ENCODE measurements around the gene MAST1.
"Not testable (repeated sequence)": the region's sequence is repeated elsewhere in the genome, so short reads cannot be mapped to it uniquely, and the experiment has no call there.

MAST1 gene

DNA sequence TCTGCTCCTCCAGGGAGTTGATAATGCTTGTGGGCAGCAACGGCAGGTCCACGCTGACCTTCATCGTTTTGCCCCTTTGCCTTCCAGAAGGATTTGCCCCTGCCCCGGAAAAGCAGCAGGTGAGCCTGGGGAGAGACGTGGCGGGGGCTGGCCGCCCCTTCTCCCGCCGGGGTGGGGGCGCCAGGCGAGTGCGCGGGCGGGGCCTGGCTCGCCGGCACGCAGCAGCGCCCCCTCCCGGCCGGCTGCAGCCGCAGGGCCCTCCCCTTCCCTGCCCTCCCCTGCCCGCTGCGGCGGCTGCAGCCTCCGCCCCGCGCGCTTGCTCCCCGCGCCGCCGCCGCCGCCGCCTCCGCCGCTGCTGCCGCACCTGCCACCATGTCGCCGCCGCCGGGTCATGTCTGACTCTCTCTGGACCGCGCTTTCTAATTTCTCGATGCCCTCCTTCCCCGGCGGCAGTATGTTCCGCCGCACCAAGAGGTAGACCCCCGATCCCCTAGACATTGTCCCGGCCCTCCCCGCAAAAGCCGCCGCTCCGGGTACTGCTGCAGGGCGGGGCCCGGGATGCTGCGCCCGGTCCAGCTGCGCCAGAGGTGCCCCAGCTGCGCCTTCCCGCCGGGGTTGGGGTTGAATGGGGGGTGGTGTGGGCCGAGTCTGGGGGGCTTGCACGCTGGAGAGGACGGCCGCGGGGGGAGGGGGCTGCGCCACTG, at the start of gene MAST1:
Gene MAST1, plus strand, starts transcription at position 334 of the 704 bp plus-strand sequence. Its CDS starts 58 bp downstream, at position 392.
- H3K4me3 ChIP-seq (ENCODE audit: low read depth, low read length), result peak within 1 kb of the TSS; percentile 27
- DNase-seq (ENCODE audit: low read depth), result no peak

DNA sequence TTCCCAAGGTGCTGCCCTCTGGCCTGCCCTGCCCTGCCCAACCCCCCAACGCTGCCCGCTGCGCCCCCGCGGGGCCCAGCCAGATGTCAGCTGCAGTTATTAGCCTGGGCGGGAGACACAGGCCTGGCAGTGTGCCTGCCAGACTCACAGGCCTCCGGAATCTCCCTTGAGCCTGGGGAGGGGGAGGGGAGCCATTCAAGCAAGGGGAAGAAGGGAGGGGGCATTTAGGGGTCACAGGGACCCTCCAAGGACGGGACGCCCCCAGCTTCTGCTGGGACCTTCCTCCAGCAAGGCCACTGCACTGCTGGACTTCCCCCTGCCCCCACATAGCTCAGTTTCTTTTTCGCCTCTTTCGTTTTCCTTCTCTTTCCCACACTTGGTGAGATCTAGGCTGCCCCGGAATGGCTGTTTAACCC, 49.6 kb upstream of the MAST1 start:
- H3K4me3 ChIP-seq (ENCODE audit: low read depth, low read length), result peak overlapping the region; percentile 90
- DNase-seq (ENCODE audit: low read depth), result no peak

DNA sequence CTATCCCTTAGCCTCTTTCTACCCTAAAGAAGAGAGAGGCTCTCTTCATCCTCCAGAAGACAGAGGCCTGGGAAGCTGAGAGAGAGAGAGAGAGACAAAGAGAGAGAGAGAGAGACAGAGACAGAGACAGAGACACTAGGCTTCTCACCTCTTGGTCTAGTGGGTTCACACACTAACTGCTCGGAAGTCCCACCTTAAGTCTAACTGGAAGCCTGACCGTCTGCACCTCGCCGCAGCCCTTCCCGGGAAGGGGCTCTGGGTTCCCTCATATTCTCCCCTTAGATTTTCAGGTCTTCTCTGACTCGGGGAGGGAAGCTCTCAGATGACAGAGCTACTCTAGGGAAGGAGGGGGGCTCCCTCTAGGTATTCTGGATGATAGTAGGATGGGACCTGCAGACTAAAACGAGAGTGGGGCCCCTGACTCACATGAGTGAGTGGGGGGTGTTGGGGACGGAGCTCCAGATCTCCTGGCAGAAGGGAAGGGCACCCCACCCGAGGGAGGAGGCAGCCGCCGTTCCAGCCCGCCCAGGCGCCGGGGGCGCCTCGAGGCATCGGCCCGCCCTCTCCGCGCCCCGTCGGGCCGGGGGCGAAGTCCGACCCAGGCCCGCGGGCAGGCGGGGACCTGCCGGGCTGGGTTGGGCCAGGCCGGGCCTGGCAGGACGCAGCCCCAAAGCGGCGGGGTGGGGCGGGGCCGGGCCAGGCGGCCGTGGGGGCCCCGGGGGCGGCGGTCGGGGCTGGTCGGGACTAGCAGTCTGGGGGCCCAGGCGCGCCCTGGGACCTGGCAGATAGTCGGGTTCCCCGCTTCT, 49.0 kb upstream of the MAST1 start:
- peak overlapping the region; percentile 90 for H3K4me3 ChIP-seq (ENCODE audit: low read depth, low read length)
- no peak for DNase-seq (ENCODE audit: low read depth)

DNA sequence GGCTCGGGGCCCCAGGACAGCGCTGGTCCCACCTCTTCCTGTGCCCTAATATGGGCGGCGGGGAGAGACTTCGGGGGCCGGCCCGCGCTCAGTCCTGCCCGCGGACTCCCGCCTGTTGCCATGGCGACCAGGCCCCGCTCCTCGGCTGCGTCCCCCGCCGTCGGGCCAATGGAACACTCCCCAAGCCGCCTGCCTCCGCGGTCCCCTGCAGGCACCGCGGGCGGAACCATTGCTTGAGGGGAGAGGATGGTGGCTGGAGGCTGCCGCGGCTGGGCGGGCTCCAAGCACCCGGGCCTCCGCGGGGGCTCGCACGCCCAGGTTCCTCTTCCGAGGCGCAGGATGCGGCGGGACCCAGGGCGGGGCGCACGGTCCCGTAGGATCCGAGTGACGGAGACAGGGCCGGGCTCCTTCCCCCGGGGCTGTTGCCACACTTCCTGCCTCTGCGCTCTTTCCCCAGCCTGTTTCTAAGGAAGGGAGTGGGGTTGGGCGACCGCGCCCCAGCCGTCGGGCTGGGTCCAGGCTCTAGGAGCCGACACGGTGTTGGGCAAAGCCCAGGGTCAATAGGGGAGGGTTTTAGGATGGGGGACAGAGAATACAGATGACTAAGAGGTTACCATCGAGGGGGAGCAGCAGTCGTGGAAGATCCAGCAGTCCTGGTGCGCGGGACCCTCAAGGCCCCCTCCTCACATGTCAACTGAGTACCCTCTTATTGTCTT, 48.3 kb upstream of the MAST1 start:
- peak overlapping the region; percentile 90 for H3K4me3 ChIP-seq (ENCODE audit: low read depth, low read length)
- DNase-seq (ENCODE audit: low read depth), result peak; percentile 88

DNA sequence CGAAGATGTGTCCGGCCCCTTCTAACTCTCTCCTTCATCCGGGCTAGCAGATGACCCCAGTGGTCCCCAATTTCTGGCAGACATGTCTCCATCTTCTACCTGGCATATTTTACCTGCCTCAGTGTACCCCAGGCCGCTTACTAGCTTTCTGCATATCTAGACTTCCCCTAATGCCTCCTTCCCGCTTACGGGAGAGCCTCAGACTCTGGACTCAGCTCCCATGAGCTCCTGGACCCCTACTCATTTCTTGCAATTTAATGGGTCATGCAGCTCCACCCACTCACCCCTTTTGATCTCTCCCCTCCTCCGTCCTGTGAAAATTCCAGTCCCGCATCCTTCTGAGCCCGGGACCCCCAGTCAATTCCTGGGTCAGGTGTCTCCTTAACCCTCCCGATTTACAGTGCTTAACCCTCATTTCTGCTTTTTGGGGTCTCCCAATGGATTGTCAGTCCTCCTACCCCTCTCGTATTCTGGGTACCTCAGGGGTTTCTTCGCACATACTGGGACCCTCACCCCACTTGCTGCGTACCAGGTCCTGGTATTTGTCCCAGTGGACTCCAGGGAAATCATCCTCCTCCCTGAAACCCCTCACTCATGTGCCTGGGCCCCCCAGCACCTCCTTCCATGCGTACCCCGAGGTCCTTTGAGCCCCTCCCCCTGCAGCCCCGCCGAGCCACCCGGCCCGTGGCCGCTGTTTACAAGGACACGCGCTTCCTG, 47.5 kb upstream of the MAST1 start:
- DNase-seq (ENCODE audit: low read depth), result no peak

DNA sequence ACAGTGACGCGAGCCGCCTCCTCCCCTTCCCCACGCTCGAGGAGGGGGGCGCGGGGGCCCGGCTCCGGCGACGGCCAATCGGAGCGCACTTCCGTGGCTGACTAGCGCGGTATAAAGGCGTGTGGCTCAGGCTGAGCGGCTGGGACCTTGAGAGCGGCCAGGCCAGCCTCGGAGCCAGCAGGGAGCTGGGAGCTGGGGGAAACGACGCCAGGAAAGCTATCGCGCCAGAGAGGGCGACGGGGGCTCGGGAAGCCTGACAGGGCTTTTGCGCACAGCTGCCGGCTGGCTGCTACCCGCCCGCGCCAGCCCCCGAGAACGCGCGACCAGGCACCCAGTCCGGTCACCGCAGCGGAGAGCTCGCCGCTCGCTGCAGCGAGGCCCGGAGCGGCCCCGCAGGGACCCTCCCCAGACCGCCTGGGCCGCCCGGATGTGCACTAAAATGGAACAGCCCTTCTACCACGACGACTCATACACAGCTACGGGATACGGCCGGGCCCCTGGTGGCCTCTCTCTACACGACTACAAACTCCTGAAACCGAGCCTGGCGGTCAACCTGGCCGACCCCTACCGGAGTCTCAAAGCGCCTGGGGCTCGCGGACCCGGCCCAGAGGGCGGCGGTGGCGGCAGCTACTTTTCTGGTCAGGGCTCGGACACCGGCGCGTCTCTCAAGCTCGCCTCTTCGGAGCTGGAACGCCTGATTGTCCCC, 46.8 kb upstream of the MAST1 start, which contains the start of gene JUNB:
Gene JUNB, plus strand, starts transcription at position 142 of the 706 bp plus-strand sequence. Its CDS starts 286 bp downstream, at position 428.
- peak within 1 kb of the TSS; percentile 90 for H3K4me3 ChIP-seq (ENCODE audit: low read depth, low read length)
- peak; percentile 91 for DNase-seq (ENCODE audit: low read depth)

More for the DNA sequence above, 47.5 kb upstream of the MAST1 start:
- peak overlapping the region; percentile 90 for H3K4me3 ChIP-seq (ENCODE audit: low read depth, low read length)

DNA sequence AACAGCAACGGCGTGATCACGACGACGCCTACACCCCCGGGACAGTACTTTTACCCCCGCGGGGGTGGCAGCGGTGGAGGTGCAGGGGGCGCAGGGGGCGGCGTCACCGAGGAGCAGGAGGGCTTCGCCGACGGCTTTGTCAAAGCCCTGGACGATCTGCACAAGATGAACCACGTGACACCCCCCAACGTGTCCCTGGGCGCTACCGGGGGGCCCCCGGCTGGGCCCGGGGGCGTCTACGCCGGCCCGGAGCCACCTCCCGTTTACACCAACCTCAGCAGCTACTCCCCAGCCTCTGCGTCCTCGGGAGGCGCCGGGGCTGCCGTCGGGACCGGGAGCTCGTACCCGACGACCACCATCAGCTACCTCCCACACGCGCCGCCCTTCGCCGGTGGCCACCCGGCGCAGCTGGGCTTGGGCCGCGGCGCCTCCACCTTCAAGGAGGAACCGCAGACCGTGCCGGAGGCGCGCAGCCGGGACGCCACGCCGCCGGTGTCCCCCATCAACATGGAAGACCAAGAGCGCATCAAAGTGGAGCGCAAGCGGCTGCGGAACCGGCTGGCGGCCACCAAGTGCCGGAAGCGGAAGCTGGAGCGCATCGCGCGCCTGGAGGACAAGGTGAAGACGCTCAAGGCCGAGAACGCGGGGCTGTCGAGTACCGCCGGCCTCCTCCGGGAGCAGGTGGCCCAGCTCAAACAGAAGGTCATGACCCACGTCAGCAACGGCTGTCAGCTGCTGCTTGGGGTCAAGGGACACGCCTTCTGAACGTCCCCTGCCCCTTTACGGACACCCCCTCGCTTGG, 46.1 kb upstream of the MAST1 start:
- H3K4me3 ChIP-seq (ENCODE audit: low read depth, low read length), result peak overlapping the region; percentile 90
- DNase-seq (ENCODE audit: low read depth), result no peak

DNA sequence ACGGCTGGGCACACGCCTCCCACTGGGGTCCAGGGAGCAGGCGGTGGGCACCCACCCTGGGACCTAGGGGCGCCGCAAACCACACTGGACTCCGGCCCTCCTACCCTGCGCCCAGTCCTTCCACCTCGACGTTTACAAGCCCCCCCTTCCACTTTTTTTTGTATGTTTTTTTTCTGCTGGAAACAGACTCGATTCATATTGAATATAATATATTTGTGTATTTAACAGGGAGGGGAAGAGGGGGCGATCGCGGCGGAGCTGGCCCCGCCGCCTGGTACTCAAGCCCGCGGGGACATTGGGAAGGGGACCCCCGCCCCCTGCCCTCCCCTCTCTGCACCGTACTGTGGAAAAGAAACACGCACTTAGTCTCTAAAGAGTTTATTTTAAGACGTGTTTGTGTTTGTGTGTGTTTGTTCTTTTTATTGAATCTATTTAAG, 45.4 kb upstream of the MAST1 start:
- no peak for DNase-seq (ENCODE audit: low read depth)
- peak overlapping the region; percentile 90 for H3K4me3 ChIP-seq (ENCODE audit: low read depth, low read length)

DNA sequence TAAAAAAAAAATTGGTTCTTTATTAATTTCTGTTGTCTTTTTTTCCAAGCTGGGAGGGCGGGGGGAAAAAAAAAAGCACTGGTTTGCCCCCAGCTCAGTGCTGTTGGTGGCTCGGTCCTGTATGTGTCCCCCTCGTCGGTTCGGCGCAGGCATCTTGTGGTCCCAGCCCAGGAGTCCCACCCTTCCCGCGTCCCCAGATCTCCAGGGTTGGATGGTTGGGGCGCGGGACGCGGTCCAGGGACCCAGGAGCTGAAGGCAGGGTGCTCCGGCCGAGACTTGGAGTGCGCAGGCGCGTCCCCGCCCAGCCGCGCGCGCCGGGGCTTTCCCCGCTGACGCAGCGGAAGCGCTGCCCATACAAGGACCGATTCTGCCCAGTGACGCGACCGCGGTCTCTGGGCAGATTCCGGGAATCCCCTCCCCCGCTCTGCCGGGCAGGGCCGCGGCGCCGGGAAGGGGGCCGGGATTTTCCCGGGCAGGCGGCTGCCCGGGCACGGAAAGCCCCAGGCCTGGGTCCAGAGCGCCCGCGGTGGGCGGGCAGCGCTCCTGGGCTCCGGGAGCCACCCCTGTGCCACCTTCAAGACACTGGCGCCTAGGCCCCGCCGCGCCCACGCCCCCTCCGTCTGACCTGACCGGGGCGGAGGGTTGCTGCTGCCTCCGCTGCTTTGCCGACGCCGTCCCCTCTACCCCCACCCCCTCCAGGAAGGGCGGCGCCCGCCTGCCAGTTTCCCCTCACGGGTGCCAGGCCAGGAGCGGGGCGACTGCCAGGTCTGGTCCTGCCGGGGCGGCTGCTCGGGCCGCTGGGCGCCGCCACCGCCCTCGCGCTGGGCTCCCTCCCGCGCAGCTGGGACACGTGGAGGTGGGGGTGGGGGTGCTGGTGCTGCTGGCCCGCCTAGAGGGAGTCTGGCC, 44.8 kb upstream of the MAST1 start:
- peak overlapping the region; percentile 90 for H3K4me3 ChIP-seq (ENCODE audit: low read depth, low read length)
- peak; percentile 76 for DNase-seq (ENCODE audit: low read depth)

DNA sequence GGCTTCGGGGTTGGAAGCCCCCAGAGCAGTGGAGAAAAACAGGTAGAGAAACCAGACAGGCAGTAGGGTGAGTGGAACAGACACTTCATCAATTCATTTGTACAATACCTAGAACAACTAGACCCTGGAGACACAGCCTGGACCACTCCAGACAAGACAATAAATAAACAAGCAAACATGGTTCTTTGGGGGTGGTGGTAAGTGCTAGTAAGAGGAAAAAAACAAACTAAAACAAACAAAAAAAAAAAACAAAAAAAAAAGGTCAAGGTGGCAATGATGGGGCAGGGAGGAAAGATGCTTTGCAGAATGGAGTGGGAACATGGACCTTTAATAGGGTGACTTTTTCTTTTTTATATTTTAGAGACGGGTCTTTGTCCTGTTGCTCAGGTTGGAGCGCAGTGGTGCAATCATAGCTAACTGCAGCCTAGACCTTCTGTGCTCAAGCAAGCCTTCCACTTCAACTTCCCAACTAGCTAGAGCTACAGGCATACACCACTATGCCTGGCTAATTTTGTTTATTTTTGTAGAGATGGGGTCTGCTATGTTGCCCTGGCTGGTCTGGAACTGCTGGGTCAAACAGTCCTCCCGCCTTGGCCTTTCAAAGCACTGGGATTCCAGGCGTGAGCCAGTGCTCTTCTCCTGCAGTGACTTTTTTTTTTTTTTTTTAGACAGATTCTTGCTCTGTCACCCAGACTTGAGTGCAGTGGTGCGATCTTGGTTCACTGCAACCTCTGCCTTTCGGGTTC, 43.9 kb upstream of the MAST1 start:
- DNase-seq (ENCODE audit: low read depth), result no peak
- H3K4me3 ChIP-seq (ENCODE audit: low read depth, low read length), result peak overlapping the region; percentile 90

DNA sequence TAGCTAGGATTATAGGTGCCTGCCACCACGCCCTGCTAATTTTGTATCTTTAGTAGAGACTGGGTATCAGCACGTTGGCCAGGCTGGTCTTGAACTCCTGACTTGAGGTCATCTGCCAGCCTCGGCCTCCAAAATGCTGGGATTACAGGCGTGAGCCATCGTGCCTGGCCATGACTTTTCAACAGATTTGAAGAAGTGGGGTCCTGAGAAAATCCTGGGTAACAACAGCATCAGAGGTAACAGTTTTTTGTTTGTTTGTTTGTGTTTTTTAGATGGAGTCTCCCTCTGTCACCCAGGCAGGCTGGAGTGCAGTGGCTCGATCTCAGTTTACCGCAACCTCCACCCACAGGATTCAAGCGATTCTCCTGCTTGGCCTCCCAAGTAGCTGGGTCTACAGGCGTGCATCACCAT, 43.3 kb upstream of the MAST1 start:
- H3K4me3 ChIP-seq (ENCODE audit: low read depth, low read length), result no peak overlapping the region
- DNase-seq (ENCODE audit: low read depth), result no peak

DNA sequence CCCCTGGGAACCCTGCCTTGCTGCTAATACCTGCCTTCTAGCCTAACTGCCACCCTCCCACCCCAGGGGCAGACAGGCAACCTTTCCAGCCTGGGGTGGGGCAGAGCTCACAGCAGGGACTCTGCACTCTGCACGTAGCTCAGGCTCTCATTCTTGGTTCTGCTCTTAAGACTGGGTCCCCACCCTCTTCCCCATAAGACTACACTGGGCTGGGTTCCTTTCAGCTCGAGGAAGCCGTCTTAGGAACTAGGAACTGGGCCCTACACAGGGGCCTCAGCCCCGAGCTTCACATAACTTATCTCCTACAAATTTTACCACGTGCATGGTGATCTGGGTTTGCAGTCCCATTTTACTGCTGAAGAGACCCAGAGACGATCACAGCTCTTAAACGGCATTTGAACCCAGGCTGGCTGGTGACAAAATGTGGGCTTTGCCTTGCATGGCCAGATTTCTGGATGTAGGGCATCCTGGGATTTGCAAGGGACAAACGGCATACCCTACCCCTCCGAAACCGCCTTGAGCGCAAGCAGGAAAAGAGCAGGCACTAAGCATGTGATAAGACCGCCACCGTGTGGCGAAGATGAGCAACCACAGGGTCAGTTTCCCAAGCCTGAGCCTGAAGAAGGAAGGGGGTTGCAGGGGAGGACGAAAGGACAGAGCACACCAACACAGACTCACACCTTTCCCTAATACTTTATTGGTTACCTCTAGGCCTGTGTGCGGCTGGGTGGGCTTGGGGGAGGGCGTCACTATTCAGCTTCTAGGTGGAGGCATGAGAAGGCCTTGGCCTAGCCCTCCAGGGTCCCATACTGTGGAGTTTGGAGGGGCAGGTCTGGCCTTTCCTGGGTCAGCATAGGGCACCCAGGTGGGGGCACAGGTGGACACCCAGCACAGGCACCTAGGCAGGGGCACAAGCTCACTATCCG, 41.9 kb upstream of the MAST1 start:
- no peak overlapping the region for H3K4me3 ChIP-seq (ENCODE audit: low read depth, low read length)
- no peak for DNase-seq (ENCODE audit: low read depth)

DNA sequence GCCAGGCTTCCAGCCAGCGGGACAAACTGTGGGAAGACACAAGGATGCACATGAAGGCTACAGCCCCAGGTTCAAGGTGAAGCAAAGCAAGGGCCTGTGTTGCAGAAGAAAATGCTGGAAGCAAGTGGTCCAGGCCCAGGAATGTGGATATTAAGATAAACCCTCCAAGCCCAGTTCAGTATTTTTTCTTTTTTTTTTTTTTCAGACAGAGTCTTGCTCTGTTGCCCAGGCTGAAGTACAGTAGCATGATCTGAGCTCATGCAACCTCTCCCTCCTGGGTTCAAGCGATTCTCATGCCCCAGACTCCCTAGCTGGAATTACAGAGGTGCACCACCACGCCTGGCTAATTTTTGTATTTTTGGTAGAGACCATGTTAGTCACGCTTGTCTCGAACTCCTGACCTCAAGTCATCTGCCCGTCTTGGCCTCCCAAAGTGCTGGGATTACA, 41.2 kb upstream of the MAST1 start:
- no peak overlapping the region for H3K4me3 ChIP-seq (ENCODE audit: low read depth, low read length)
- no peak for DNase-seq (ENCODE audit: low read depth)

DNA sequence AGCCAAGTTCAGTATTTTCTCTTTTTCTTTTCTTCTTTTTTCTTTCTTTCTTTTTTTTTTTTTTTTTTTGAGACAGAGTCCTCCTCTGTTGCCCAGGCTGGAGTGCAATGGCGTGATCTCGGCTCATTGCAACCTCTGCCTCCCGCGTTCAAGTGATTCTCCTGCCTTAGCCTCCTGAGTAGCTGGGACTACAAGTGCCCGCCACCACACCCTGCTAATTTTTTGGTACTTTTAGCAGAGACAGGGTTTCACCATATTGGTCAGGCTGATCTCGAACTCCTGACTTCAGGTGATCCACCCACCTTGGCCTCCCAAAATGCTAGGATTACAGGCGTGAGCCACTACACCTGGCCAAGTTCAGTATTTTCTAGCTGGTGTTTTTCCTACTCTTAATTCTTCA, 40.7 kb upstream of the MAST1 start:
- DNase-seq (ENCODE audit: low read depth); H3K4me3 ChIP-seq (ENCODE audit: low read depth, low read length): not testable (repeated sequence)

DNA sequence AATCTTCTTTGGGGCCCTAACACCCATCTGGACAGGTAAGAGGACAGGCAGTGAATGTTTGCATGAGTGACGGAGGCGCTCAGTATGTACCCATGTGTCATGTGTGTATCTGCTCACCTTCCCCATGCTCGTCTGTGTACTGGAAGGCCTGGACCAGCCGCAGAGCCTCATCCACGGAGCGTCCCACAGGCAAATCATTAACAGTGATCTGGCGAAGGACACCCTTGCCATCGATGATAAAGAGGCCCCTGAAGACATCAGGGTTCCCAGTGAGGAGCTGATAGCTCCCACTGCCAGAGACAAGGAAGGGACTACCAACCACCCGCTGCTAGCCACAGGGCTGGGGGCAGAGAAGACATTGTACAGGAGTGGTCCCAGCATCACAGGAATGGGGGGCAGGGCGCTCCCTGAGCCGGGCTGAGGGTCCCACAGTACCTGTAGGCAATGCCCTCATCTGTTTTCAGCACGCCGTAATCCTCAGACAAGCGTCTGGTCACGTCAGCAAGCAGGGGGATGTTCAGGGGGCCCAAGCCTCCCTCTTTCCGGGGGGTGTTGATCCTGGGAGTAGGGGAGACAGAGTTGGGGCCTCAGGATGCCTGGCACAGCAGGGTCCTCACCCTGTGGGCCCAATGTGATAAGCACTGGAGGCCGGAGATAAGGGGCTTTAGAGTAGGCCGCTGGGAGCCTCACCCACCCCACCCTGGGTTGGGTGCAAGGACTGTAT, 38.4 kb upstream of the MAST1 start:
- no peak overlapping the region for H3K4me3 ChIP-seq (ENCODE audit: low read depth, low read length)
- DNase-seq (ENCODE audit: low read depth), result no peak
